ENCODE results near the gene ARL5A.

ARL5A gene

DNA sequence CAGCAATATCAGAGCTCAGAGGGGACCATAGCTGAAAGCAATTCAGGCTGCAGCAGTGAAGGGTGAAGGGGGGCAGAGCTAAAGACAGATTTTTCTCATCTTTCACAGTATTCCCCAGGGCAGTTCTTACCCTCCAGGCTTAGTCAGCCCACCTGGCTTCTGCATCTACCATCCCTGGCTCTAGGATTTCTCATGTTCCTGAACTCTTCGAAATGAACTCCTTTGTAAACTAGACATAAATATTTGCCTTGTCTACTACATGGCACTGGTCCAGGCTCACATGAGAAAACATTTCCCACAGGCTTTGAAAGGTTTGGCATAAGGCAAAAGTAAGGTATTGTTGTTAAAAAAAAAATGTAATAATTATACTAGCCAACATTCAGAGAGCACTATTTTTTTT lies 70.4 kb downstream of the ARL5A start:
- TF ChIP-seq, protein P1, sequence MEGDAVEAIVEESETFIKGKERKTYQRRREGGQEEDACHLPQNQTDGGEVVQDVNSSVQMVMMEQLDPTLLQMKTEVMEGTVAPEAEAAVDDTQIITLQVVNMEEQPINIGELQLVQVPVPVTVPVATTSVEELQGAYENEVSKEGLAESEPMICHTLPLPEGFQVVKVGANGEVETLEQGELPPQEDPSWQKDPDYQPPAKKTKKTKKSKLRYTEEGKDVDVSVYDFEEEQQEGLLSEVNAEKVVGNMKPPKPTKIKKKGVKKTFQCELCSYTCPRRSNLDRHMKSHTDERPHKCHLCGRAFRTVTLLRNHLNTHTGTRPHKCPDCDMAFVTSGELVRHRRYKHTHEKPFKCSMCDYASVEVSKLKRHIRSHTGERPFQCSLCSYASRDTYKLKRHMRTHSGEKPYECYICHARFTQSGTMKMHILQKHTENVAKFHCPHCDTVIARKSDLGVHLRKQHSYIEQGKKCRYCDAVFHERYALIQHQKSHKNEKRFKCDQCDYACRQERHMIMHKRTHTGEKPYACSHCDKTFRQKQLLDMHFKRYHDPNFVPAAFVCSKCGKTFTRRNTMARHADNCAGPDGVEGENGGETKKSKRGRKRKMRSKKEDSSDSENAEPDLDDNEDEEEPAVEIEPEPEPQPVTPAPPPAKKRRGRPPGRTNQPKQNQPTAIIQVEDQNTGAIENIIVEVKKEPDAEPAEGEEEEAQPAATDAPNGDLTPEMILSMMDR (IDR thresholded peaks at IDR 0.05; ENCODE audit: extremely low read depth, missing control alignments): no peak
- DNase-seq (ENCODE audit: low spot score): no peak

DNA sequence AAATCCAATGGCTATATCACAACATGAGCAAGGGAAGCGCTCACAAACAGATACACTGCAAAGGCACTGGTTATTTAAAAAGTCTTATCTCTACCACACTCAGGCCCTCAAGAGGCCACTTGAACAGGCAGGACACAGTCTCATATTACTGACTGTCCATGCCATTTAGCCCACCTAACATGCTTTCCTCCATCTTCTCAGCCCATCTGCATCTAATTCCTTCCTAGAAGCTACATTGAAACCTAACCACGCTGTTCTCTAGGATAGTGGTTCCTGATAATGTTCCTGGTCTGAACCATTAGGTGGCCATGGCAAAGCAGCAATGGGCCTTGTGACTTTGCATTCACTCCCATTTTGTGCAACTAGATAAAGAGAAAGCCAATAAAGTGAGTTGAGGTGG lies 71.4 kb downstream of the ARL5A start:
- TF ChIP-seq, protein P1 (IDR thresholded peaks at IDR 0.05; ENCODE audit: extremely low read depth, missing control alignments): no peak
- no peak for DNase-seq (ENCODE audit: low spot score)

DNA sequence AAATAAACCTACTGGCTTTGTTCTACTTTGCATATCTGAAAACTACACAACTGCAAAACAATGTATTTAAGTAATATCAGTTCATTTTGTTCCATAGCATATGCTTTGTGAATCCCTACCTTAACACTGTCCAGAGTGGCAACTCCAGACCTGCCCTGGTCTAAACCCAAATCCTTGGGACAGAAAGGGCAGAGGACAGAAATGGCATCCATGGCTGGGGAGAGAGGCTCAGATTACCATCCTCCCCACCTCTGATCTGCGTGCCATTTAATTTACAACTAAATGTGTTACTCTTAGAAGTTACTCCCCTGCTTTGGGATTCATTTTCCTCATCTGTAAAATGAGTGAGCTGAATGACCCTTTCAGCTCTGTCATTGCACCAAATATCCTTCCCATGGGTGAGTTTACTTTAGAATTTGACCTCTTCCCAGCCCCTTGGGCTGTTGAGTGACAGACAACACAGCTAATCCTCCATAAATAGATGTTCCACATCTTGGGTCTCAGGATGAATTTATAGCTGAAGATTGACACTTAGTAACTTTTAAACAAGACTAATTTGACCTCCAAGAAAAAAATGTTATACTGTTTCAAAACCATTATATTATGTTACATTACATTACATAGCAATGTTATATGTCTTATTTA lies 73.8 kb downstream of the ARL5A start:
- no peak for DNase-seq (ENCODE audit: low spot score)
- TF ChIP-seq, protein P1 (IDR thresholded peaks at IDR 0.05; ENCODE audit: extremely low read depth, missing control alignments): no peak

DNA sequence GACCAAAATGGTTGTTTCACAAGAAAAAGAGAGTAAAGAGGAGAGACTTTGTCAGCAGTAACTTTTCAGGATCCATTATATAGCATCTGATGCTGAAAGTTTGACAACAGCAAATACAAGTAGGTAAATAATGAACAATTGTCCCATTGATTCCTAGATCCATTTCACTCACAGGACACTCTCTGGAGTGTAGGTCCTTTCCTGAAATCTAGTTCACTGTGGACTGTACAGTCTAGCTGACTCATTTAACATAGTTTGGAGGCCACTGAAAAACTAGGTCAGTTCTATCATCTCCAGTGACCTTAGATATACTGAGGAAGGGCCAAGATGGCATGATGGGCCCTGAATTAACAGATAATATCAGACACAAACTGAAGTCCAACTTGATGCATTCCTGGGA lies 74.7 kb downstream of the ARL5A start:
- DNase-seq (ENCODE audit: low spot score): no peak
- TF ChIP-seq, protein P1 (IDR thresholded peaks at IDR 0.05; ENCODE audit: extremely low read depth, missing control alignments): no peak

All from GM20000 (cell line).